Measurements from ENCODE around the gene HNRNPL.
"Not testable (repeated sequence)": the region's sequence is repeated elsewhere in the genome, so short reads cannot be mapped to it uniquely, and the experiment has no call there.

The HNRNPL gene

GRCh38 chr19:38869836-38870607, 20.2 kb upstream of the HNRNPL start:
- peak; percentile 80 for DNase-seq (ENCODE audit: low read depth, low spot score)

DNA sequence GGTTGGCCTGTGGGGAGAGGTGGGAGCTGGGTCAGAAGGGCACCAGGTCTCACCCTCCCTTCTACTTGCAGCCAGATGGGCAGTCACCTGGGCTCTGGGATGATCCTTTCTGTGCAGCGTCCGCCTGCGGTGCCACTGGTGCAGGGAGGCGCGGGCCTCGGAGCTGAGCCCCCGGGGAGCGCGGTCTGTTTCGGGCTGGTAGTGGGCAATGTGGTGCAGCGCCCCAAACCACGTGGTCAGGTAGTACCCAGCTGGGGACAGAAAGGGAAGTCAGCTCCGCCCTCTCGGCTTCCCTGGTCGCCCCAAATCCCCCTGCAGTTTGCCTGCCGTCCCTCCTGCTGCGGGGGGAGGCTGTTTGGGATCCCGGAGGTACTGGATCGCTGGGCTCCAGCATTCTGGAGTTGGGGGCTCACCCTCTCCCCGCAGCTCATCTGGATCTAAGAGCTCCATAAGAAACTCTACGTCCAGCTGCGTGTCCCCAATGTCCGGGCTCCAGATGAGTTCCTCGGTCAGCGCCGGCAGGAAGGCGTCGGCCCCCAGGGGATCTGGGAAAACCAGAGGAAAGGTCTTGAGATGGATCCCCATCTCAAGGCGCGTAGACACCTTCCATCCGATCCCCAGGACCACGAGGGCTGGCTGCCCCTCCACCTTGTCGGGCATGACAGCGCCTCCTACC, 19.5 kb upstream of the HNRNPL start:
- no peak for DNase-seq (ENCODE audit: low read depth, low spot score)

DNA sequence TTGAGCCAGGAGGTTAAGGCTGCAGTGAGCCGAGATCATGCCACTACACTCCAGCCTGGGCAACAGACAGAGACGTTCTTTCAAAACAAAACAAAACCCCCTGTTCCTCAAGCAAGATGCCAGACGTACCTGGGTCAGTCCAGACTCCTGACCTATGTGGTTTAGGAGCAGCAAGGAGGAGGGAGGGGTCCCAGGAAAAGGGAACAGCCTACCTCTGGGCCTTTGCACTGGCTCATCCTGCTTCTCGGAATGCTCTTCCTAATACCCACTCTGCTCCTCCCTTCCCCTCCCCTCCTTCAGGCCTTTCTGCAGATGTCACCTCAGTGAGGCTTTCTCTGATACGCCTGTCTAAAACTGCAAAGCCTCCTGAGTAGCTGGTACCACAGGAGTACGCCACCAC, 18.8 kb upstream of the HNRNPL start:
- no peak for DNase-seq (ENCODE audit: low read depth, low spot score)

GRCh38 chr19:38867171-38867780, 17.5 kb upstream of the HNRNPL start:
- no peak for DNase-seq (ENCODE audit: low read depth, low spot score)

DNA sequence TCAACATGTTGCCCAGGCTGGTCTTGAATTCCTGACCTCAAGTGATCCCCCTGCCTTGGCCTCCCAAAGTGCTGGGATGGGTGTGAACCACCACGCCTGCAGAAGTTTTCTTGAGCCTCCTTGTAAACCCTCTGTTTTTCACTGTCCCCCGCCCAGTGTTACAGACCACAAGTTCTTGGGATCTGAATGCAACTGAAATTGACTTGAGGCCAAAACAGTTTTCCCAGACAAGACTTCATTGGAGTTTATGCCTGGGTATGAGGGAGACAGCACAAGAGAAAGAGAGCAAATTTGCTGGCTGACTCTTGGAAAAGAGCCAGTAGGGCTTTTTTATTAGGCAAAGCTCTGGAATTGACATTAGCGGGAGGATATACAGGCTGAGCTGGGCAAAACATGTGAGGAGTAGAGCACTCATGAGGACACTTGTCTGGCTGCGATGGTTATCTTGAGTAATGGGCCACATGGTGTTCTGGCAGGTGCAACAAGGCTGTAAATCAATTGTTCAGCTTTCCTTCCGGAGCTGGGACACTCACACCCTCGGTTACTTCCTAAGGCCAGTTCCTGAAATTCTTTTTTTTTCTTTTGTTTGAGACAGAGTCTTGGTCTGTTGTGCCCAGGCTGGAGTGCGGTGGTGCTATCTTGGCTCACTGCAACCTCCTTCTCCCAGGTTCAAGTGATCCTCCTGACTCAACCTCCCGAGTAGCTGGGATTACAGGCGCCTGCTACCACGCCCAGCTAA, 12.7 kb upstream of the HNRNPL start:
- DNase-seq (ENCODE audit: low read depth, low spot score): peak; percentile 43

DNA sequence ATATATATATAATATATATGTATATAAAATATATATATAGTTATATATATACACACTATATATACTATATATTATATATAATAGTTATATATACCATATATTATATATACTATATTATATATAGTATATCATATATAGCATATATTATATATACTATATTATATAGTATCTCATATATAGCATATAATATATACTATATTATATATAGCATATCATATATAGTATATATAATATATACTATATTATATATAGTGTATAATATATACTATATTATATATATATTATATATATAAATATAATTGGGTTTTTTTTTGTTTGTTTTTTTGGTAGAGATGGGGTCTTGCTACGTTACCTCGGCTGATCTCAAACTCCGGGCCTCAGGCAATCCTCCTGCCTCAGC, 11.6 kb upstream of the HNRNPL start:
- no peak for DNase-seq (ENCODE audit: low read depth, low spot score)

DNA sequence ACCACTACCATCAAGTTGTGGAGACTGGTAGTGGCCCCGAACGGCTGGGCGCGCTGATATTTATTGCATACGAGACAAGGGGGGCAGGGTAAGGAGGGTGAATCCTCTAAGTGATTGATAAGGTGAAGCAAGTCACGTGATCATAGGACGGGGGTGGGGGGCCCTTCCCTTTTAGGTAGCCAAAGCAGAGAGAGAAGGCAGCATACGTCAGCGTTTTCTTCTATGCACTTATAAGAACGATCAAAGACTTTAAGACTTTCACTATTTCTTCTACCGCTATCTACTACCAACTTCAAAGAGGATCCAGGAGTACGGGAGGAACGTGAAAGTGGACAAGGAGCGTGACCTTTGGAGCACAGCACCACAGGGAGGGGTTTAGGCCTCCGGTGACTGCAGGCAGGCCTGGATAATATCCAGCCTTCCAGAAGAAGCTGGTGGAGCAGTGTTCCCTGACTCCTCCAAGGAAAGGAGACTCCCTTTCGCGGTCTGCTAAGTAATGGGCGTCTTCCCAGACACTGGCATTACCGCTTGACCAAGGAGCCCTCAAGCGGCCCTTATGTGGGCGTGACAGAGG, 9.9 kb upstream of the HNRNPL start:
- DNase-seq (ENCODE audit: low read depth, low spot score): not testable (repeated sequence)

GRCh38 chr19:38856813-38857212, 7.0 kb upstream of the HNRNPL start:
- DNase-seq (ENCODE audit: low read depth, low spot score): no peak

GRCh38 chr19:38855751-38856150, 6.0 kb upstream of the HNRNPL start:
- not testable (repeated sequence) for DNase-seq (ENCODE audit: low read depth, low spot score)

GRCh38 chr19:38854961-38855360, 5.2 kb upstream of the HNRNPL start:
- not testable (repeated sequence) for DNase-seq (ENCODE audit: low read depth, low spot score)

- no peak for DNase-seq (ENCODE audit: low read depth, low spot score)
These were observed 3.4 kb upstream of the HNRNPL start for GRCh38 chr19:38853214-38853613.

- peak; percentile 60 for DNase-seq (ENCODE audit: low read depth, low spot score)
These were observed 2.7 kb upstream of the HNRNPL start for GRCh38 chr19:38852231-38853044.

- DNase-seq (ENCODE audit: low read depth, low spot score): peak; percentile 98
These were observed 1.9 kb upstream of the HNRNPL start for GRCh38 chr19:38851622-38852230.

DNA sequence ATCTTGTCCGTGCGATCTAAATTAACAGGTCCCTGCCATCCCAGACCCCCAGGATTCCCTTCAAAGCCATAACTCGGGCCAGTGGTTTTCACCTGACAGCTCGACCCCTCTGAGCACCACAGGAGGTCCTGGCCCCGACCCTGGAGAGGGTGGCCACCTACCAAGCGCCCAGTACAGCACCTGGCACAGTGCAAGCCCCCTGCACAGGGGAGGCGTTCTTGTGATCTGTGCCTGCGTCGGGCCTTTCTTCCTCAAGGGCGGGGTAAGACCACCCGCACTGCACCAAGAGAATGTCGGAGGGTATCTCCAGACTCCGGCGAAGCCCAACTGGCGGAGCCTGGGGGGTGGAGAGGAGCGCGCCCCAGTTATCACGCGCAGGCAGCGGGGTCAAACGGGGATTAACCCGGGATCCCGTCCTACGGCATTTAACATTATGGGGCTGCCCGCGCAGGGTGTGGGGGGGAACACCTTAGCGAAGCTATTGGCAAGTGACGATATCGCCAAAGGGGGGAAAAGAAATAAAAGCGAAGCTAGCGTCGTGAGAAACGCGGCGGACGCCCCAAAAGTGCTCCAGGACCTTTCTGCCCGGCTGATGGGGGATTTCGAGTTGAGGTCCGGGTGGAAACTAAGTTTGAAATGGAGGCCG, 1.3 kb upstream of the HNRNPL start:
- peak; percentile 27 for DNase-seq (ENCODE audit: low read depth, low spot score)

- DNase-seq (ENCODE audit: low read depth, low spot score): no peak
These were observed 720 bp upstream of the HNRNPL start for GRCh38 chr19:38850436-38850975.

DNA sequence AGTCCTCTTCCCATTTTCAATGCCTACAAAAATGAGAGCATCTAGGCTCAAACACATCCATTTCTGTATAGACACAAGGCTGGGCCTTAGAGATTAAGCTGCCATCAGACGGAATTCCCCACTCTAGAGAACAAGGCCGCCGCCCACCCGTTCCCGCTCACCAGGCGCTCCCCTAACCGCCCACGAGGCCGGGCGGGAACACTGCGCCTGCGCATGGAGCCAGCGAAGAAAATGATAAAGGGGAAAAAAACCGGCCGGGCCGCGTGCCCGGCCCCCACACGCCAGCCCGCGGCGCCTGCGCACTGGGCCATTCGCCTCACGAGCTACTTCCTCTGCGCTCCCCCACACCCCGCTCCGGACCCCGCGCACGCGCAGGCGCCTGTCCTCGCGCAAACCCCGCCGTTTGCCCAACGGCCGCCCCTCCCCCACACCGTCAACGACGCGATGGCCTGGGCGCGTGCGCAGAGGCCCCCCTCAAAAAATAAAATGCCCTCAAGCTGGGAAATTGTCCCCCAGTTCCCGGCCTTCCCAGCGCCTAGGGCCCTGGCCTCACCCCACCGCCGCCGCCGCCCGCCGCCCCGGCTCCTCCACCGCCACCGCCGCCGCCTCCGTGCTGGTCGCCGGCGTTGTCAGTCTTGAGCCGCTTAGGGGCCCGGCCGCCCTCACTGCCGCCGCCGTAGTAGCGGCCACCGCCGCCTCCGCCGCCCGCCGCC, 483 bp downstream of the HNRNPL start:
- peak; percentile 99 for DNase-seq (ENCODE audit: low read depth, low spot score)

- peak; percentile 27 for DNase-seq (ENCODE audit: low read depth, low spot score)
These were observed 1.3 kb downstream of the HNRNPL start for GRCh38 chr19:38848299-38849146.

DNA sequence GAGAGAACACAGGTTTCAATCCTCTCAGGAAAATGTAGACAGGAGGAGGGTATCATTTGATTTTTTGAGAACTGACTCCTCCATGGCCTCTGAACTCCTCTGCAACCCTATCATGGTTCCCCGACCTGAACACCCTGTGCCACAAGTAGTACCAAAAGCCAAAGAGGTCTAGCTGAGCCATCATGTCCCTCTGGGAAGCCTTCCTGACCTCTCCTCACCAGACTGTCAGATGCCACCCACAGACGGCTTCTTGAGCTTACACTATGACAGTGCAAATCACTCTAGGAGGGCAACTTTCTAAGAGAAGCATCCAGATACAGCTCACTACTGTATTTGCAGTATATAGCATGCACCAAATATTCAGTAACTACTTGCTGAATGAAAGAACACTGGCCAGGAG, 3.7 kb downstream of the HNRNPL start:
- DNase-seq (ENCODE audit: low read depth, low spot score): no peak
